GM23338 (cell line): ENCODE data around the gene SEC24A.

ENCODE experiments used
- CREB1 ChIP-seq: fragments of 250-450 bp; sonication (Bioruptor Pico); IDR thresholded peaks from 2 replicates; pipeline ENCODE4 v1.5.0; 2020; ENCODE audit warnings: low read depth, mild to moderate bottlenecking, moderate library complexity
- EZH2 ChIP-seq: fragments of 200-600 bp; sonication (generic); IDR thresholded peaks from one replicate; pipeline ENCODE4 v1.8.0; 2017; ENCODE audit warnings: antibody characterized with exemption, mild to moderate bottlenecking, low read depth; ENCODE audit not compliant: unreplicated experiment
- EZH2phosphoT487 ChIP-seq: fragments of 200-600 bp; sonication (generic); IDR thresholded peaks from one replicate; pipeline ENCODE4 v1.8.1; 2018; ENCODE audit warnings: antibody characterized with exemption; ENCODE audit not compliant: unreplicated experiment
- JUNB ChIP-seq: IDR thresholded peaks from one replicate; pipeline ENCODE4 v1.6.1; 2016; ENCODE audit warnings: antibody characterized with exemption; ENCODE audit not compliant: unreplicated experiment
- NANOG ChIP-seq: IDR thresholded peaks from 2 replicates; pipeline ENCODE4 v1.6.1; 2016; ENCODE audit warnings: antibody characterized with exemption, borderline replicate concordance
- POLR2AphosphoS5 ChIP-seq: IDR thresholded peaks from 2 replicates; pipeline ENCODE4 v1.6.1; 2016; ENCODE audit warnings: antibody characterized with exemption, low read depth
- STAT1 ChIP-seq: IDR thresholded peaks from one replicate; pipeline ENCODE4 v1.6.1; 2016; ENCODE audit warnings: antibody characterized with exemption; ENCODE audit not compliant: unreplicated experiment
- ZNF114 ChIP-seq: fragments of 250-450 bp; sonication (Bioruptor Pico); IDR thresholded peaks from 2 replicates; pipeline ENCODE4 v1.5.0; 2020; ENCODE audit warnings: mild to moderate bottlenecking, moderate library complexity
- ZNF331 ChIP-seq: fragments of 250-450 bp; sonication (Bioruptor Pico); IDR thresholded peaks from 2 replicates; pipeline ENCODE4 v1.5.0; 2020; ENCODE audit warnings: low read depth, mild to moderate bottlenecking, moderate library complexity
- TF ChIP-seq, protein P1 (sequence below), 2 experiments: fragments of 200-600 bp in 1 of 2; sonication (generic) in 1 of 2; conservative IDR thresholded peaks; 2 replicates each; pipeline versions ENCODE4 v1.5.1 to v1.6.1; 2016 to 2017; ENCODE audit warnings: antibody characterized with exemption in 2 of 2, low read depth in 2 of 2, mild to moderate bottlenecking in 2 of 2, moderate library complexity in 1 of 2
- TF ChIP-seq, protein P2 (sequence below): IDR thresholded peaks from one replicate; pipeline ENCODE4 v1.6.1; 2018; ENCODE audit warnings: antibody characterized with exemption; ENCODE audit not compliant: unreplicated experiment
- TF ChIP-seq, protein P3 (sequence below): fragments of 250-450 bp; sonication (Bioruptor Pico); IDR thresholded peaks from 2 replicates; pipeline ENCODE4 v1.5.0; 2020; ENCODE audit warnings: mild to moderate bottlenecking, moderate library complexity

DNA sequence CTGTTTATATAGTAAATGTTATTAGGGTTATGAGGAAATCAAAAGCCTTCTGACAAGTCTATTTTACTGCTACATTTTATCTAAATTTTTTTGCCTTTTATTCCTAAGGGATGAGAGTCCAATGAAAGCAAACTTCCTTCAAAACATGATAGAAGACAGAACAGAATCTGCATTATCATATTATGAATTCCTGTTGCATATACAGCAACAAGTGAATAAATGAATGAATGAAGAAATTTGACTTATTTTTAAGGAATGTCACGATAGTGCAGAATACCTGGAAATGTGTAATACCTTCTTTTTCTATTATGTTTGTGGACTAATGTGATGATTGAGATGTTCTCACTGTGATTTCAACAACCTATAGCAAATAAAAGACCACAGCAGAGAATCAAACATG lies 76.3 kb downstream of the SEC24A start:
- TF ChIP-seq, protein P1, sequence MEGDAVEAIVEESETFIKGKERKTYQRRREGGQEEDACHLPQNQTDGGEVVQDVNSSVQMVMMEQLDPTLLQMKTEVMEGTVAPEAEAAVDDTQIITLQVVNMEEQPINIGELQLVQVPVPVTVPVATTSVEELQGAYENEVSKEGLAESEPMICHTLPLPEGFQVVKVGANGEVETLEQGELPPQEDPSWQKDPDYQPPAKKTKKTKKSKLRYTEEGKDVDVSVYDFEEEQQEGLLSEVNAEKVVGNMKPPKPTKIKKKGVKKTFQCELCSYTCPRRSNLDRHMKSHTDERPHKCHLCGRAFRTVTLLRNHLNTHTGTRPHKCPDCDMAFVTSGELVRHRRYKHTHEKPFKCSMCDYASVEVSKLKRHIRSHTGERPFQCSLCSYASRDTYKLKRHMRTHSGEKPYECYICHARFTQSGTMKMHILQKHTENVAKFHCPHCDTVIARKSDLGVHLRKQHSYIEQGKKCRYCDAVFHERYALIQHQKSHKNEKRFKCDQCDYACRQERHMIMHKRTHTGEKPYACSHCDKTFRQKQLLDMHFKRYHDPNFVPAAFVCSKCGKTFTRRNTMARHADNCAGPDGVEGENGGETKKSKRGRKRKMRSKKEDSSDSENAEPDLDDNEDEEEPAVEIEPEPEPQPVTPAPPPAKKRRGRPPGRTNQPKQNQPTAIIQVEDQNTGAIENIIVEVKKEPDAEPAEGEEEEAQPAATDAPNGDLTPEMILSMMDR (conservative IDR thresholded peaks at IDR 0.05; ENCODE audit: low read depth in 2 of 2): no peak
- TF ChIP-seq JUNB (no peak), CREB1 (CRISPR knock-in tag) (no peak), POLR2AphosphoS5 (no peak), EZH2 (no peak), EZH2phosphoT487 (no peak), ZNF331 (CRISPR knock-in tag) (no peak), STAT1 (no peak), ZNF114 (CRISPR knock-in tag) (no peak), NANOG (no peak)
- TF ChIP-seq, protein P2, sequence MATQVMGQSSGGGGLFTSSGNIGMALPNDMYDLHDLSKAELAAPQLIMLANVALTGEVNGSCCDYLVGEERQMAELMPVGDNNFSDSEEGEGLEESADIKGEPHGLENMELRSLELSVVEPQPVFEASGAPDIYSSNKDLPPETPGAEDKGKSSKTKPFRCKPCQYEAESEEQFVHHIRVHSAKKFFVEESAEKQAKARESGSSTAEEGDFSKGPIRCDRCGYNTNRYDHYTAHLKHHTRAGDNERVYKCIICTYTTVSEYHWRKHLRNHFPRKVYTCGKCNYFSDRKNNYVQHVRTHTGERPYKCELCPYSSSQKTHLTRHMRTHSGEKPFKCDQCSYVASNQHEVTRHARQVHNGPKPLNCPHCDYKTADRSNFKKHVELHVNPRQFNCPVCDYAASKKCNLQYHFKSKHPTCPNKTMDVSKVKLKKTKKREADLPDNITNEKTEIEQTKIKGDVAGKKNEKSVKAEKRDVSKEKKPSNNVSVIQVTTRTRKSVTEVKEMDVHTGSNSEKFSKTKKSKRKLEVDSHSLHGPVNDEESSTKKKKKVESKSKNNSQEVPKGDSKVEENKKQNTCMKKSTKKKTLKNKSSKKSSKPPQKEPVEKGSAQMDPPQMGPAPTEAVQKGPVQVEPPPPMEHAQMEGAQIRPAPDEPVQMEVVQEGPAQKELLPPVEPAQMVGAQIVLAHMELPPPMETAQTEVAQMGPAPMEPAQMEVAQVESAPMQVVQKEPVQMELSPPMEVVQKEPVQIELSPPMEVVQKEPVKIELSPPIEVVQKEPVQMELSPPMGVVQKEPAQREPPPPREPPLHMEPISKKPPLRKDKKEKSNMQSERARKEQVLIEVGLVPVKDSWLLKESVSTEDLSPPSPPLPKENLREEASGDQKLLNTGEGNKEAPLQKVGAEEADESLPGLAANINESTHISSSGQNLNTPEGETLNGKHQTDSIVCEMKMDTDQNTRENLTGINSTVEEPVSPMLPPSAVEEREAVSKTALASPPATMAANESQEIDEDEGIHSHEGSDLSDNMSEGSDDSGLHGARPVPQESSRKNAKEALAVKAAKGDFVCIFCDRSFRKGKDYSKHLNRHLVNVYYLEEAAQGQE: no peak
- TF ChIP-seq, protein P3, sequence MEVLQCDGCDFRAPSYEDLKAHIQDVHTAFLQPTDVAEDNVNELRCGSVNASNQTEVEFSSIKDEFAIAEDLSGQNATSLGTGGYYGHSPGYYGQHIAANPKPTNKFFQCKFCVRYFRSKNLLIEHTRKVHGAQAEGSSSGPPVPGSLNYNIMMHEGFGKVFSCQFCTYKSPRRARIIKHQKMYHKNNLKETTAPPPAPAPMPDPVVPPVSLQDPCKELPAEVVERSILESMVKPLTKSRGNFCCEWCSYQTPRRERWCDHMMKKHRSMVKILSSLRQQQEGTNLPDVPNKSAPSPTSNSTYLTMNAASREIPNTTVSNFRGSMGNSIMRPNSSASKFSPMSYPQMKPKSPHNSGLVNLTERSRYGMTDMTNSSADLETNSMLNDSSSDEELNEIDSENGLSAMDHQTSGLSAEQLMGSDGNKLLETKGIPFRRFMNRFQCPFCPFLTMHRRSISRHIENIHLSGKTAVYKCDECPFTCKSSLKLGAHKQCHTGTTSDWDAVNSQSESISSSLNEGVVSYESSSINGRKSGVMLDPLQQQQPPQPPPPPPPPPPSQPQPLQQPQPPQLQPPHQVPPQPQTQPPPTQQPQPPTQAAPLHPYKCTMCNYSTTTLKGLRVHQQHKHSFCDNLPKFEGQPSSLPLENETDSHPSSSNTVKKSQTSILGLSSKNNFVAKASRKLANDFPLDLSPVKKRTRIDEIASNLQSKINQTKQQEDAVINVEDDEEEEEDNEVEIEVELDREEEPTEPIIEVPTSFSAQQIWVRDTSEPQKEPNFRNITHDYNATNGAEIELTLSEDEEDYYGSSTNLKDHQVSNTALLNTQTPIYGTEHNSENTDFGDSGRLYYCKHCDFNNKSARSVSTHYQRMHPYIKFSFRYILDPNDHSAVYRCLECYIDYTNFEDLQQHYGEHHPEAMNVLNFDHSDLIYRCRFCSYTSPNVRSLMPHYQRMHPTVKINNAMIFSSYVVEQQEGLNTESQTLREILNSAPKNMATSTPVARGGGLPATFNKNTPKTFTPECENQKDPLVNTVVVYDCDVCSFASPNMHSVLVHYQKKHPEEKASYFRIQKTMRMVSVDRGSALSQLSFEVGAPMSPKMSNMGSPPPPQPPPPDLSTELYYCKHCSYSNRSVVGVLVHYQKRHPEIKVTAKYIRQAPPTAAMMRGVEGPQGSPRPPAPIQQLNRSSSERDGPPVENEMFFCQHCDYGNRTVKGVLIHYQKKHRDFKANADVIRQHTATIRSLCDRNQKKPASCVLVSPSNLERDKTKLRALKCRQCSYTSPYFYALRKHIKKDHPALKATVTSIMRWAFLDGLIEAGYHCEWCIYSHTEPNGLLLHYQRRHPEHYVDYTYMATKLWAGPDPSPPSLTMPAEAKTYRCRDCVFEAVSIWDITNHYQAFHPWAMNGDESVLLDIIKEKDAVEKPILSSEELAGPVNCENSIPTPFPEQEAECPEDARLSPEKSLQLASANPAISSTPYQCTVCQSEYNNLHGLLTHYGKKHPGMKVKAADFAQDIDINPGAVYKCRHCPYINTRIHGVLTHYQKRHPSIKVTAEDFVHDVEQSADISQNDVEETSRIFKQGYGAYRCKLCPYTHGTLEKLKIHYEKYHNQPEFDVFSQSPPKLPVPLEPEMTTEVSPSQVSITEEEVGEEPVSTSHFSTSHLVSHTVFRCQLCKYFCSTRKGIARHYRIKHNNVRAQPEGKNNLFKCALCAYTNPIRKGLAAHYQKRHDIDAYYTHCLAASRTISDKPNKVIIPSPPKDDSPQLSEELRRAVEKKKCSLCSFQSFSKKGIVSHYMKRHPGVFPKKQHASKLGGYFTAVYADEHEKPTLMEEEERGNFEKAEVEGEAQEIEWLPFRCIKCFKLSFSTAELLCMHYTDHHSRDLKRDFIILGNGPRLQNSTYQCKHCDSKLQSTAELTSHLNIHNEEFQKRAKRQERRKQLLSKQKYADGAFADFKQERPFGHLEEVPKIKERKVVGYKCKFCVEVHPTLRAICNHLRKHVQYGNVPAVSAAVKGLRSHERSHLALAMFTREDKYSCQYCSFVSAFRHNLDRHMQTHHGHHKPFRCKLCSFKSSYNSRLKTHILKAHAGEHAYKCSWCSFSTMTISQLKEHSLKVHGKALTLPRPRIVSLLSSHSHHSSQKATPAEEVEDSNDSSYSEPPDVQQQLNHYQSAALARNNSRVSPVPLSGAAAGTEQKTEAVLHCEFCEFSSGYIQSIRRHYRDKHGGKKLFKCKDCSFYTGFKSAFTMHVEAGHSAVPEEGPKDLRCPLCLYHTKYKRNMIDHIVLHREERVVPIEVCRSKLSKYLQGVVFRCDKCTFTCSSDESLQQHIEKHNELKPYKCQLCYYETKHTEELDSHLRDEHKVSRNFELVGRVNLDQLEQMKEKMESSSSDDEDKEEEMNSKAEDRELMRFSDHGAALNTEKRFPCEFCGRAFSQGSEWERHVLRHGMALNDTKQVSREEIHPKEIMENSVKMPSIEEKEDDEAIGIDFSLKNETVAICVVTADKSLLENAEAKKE (CRISPR knock-in tag): no peak
